HG03571 (cell line): ENCODE results near the gene CLN6.
"Not testable (repeated sequence)": the region's sequence is repeated elsewhere in the genome, so short reads cannot be mapped to it uniquely, and the experiment has no call there.

Source experiments
- ATAC-seq: cut with Tn5 transposase; IDR thresholded peaks from one replicate; pipeline ENCODE4 v1.9.1; 2021; ENCODE audit not compliant: unreplicated experiment

Gene CLN6

DNA sequence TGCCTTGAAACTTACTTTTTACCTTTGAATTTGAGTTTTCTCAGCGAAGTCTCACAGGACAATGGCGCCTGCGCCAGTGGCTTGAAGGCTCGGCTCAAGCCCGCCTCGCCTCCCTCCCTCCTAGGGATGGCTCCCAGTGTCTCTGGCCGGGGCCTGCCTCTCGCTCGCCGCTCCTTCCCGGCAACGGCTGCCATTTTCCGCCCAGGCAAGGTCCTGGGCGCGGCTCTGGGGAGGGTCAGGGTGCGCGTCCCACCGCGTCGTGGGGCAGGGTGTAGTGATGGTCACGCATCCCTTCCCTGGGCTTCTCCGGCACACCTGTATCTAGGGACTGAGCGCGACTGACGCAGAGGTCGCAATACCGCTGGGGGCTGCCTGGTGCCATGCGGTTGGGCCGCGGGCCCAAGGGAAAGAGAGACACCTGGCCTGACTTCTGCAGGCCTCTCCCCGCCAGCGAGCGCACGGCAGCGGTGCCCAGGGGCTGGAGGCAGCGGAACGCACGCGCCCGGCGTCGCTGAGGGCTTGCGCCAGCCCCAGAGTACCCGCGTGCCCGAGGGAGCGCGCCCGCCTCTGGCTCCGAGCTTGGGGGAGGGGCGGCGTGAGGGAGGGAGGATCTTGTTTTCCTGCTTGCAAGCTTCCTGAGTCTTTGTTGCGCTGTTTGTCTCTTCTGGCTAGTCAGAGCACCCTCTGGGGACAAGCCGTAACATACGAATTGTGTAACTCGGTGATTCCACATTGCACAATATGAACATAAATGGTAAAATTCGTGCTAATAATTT, 27.3 kb upstream of the CLN6 start:
- no peak for ATAC-seq

DNA sequence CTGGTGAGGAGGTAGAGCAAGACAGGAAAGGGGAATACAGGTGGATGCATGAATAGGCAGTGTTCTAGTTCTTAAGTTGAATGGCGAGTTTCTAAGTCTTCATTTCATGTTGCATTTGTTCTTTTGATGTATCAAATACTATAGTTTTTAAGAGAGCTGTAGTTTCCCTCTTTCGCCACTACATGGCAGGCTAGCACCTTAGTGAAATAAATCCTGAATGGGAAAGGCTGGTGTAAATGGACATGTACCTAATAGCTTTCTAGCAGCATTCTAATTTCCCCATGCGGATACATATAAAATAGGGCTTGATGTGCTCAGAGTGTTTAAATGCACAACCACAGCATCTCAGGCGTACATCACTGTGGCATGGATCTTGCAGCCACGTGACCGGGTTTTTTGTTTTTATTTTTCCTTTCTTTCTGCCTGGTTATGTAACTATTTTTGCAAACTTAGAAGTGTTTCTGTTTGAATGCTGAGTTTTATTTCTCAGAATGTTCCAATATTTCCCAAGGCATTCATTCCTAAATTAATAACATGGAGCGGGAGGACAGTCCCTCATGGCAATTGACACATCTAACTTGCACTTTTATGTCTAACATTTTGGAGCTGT, 23.5 kb upstream of the CLN6 start:
- ATAC-seq = no peak

DNA sequence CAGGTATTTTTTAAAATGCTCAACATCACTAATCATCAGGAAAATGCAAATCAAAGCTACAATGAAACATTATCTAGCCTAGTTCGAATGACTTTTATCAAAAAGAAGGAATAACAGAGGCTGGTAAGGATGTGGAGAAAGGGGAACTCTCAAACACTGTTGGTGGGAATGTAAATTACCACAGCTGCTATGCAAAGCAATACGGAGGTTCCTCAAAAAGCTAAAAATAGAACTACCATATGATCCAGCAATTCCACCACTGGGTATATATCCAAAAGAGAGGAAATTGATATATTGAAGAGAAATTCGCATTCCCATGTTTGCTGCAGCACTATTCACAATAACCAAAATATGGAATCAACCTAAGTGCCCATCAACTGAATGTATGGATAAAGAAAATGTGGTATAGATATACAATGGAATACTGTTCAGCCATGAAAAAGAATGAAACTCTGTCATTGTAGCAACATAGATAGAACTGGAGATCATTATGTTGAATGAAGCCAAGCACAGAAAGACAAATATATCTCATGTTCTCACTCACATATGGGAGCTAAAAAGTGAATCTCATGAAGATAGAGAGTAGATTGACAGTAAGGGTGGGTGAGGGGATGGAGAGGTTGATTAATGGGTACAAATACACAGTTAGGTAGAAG, 19.7 kb upstream of the CLN6 start:
- ATAC-seq = no peak

DNA sequence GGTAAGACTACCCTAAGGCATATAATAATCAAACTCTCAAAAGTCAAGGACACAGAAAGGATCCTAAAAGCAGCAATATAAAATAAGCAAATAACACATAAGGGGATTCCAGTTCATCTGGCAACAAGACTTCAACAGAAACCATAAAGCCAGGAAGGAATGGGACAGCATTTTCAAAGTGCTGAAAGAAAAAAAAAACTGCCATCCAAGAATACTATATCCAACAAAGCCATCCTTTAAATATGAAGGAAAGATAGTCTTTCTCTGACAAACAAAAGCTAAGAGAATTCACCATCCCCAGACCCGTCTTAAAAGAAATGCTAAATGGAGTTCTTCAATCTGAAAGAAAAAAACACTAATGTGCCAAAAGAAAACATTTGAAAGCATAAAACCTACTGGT, 14.7 kb upstream of the CLN6 start:
- no peak for ATAC-seq

DNA sequence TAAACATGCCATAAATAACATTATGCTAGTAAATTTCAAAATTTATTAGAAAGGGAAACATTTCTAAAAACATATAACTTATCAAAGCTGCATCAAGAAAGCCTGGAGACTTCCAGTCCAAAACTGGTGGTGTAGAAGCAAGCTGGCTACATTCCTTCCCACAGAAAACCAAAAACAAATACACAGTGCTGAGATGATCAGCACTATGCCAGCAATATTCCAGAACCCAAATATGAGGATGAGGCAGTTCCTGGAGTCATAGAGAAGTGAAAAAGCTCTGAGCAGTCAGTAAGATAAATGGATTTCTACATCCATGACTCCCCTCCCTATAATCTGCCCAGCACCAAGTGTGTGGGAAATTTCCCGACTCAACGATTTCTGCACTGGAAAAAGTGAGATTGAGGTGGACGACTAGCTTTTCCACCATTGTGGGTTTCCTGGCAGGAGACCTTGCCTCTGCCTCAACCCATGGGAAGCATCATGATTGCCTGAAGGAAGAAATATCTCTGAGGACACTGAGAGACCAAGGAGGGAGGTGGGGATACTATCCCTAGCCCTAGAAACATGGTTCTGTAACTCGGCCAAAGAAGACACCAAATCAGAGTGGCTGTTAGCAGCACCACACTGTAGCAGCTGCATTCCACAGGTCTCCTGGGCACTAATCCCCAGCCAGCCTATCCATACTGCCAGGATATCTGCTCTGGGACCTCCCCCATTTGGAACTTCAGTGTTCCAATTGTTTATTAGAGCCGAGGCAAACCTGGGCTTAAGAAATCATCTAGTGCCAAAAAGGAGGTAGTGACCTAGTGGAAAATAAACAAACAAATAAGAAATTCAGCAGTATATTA, 11.8 kb upstream of the CLN6 start:
- no peak for ATAC-seq

DNA sequence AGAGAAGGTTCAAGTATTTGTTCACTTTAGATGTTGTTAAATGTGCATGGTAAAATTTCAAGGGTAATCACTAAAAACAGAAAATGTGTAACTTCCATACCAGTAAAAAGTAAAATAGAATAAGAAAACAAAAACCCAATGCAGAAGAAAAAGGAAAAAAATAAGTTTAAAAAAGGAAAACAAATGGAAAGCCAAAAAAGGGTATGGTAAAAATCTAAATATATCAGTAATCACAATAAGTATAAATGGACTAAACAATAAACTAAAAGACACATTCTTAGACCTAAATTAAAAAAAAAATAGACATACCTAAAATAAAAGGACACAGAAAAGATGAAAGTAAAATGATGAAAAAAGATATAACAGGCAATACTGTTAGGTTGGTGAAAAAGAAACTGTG, 9.5 kb upstream of the CLN6 start:
- no peak for ATAC-seq

DNA sequence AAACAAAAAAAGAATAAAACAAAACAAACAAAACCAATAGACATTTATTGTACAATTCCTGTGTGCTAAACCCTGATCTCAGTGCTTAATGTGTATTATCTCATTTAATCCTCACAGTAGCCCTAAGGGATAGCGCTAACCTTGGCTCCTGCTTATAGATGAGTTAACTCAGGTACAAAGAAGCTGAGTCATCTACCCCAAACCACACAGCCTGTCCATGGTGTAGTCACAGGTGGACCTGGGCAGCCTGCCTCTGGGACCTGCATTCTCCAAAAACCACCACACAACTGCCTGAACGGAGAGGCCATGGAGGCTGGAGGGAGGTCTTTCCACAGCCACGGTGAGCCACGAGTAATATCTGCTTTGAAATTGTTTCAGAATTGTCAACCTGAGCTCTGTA, 5.5 kb upstream of the CLN6 start:
- no peak for ATAC-seq

DNA sequence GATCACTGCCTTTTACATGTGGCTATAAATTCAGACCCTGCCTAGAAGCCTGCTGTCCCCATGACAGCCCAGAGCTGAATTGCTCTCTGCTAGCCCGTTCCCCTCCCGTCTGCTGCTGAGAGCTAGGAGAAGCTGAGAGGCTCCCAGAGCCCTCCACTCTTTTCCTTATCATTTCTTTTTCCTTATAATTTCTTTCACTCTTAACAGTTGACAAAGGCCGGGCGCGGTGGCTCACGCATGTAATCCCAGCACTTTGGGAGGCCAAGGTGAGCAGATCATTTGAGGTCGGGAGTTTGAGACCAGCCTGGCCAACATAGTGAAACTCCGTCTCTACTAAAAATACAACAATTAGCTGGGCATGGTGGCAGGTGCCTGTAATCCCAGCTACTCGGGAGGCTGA, 5.0 kb upstream of the CLN6 start:
- ATAC-seq = not testable (repeated sequence)

DNA sequence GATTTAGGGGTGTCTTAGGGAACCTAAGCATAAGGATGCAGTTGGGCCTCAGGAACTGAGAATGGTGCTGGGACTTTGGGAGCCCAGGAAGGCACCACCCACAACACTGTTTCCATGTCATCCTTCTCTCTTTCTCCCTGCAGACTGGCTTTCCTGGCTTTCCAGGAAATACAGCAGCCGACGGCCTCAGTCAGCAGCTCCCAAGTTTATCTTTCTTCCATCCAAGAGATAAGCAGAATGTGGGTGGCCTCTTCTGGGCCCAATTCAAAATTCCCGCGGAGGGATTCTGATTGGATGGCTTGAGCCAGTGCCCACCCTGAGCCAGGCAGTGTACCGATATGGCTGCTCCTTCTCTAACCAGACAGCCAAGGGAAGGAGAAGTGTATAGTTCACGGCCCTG, 4.5 kb upstream of the CLN6 start:
- ATAC-seq = no peak

DNA sequence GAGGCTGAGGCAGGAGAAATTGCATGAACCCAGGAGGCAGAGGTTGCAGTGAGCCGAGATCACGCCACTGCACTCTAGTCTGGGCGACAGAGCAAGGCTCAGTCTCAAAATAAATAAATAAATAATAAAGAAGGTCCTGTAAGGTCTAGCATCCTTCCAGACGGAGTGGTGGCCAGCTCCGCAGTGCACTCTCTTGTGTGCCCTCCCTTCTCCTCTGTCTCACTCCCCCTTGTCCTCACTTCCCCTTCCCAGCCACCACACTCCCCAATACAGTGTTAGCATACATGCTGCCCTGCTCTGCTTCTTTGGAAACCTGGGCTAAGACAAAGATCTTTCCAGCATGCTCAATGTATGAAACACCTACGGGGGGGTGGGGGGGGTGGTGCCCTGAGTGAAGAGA, 3.4 kb upstream of the CLN6 start:
- no peak for ATAC-seq

DNA sequence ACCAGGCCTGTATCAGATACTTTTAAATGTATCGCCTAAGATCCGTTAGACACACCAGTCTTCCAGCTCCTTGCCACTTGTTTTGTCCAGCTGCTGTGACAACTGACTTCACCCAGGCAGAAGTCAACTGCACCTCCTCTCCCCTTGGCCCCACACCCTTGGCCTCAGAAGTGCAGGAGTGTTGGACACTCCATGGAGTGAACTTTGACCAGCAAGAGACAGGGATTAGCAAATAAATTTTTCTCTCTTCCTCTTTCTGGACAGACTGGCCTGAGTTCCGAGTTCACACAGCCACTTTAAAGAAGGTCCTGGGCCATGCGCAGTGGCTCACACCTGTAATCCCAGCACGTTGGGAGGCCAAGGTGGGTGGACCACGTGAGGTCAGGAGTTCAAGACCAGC, 2.9 kb upstream of the CLN6 start:
- no peak for ATAC-seq

DNA sequence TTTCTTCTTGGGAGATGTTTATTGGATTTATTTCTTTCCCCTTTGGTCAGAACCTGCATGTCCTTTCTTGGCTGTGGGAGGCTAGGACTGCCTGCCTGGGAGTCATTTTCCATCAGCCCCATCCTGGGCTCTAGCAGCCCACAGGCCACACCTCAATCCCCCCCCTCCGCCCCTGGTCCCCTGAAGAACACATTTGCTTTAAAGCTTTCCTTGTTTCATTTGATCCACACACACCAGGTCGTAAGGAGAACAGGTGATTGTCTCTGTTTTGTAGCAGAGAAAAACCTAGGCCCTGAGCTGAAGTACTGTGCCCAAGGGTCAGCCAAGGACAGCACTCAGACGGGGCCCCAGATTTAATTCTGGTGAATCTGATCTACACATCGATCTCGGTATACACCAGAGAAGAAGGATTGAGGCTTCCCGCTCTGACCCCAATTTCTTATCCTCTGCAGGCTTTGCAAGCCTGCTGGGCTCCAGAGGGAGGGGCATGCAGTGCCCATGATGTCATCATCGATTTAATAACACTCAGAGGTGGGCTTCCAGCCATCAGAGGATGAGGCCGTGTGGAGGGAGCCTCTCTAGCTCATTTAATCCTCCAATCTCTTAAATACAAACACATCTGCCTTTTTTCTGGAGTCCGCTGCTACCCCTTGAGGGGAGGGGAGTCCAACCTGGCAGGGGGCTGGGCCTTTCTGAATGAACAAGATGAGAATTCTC, 1.7 kb upstream of the CLN6 start:
- ATAC-seq = no peak

DNA sequence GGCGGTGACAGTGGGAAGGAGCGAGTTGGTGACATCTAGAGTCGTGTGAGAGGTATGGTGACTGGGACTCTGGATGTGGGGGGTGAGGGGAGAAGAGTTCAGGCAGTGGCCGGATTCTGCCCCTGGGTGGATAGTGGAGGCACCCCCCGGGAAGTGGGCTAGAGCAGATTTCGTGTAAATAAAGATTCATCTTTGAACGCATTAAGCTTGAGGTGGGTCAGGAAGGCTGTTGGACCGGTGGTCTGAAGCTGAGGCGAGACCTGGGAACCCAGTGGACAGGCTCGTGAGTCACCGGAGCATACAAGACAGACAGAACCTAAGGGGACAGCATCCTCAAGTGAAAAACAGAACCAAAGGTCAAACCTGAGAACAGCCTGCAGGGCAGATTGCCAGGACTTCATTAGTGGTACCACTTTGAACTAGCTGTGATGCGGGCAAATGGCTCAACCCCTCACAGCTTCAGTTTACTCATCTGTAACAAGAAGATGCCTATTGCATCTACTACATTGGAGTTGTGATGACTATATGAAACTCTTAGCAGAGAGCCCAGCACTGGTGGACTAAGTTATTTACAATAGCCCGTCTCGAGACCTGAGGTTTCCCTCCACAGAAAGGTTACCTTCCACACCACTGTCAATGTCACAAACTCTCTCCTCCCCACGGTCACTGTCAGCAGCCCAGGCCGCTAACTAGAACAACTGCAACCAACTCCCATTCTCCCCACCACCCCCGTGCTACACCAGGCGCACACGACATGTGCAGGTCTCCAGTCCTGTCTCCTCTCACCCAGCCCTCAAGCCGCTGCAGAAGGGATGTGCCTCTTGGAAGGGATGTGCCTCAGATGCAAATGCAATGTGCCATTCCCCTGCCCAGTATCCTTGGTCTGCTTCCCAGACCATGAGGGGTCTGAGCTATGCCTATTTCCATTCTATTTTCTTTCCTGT, 901 bp upstream of the CLN6 start:
- ATAC-seq = no peak

DNA sequence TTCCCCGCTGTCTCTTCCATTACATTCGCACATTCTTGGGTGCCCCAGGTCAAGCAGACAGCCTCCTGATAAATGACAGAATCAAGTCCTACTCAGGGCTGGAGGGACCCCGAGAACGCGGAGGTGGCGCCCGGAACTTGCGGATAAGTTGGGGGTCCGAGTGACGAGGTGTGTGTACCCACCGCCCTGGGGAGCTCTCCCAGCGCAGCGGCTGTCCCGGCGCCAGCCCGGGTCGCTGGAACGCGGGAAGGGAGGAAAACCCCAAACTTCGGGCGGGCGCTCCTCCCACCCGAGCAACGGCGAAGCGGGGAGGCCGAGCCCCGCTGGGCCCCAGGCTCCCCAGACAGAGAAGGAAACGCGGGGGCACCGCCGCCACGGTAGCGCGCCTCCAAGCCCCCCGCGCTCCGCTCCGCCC, 550 bp downstream of the CLN6 start:
- peak; percentile 4 for ATAC-seq

DNA sequence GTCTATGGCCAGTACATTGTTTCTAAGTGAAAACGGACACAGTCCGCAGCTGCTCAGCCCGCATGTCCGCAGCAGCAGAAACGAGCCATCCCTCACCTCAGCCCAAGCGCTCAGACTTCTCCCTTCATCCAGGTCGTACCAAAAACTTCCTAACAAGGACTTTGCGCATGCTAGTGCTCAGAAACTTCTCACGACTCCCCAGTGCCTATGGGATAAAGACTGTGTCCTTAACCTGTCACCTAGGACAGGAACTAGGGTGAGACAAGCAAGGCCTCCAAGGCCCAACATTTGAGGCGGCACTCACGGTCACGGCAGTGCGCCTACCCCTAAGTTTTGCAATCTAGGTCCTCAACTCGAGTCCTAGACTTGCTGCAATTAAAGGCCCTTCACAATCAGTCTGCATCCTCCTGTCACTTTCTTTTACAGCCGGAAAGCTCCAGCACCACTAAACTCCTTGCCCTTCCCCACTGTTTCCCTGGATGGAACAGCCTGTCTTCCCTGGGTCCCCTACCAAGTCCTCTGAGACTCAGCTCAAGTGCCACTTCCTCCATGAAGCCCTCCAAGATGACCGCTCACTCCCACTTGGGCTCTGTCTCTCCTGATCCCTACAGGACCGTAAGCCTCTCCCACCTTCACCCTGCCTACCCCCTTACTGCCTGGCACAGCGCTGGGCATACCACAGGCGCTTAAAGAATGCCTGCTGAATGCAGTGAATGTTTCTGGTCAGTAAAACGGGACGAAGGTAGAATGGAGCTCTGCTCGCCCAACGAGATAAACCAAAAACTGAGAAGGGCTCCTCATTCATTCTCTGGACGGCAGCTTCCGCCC, 1.2 kb downstream of the CLN6 start:
- ATAC-seq = no peak

DNA sequence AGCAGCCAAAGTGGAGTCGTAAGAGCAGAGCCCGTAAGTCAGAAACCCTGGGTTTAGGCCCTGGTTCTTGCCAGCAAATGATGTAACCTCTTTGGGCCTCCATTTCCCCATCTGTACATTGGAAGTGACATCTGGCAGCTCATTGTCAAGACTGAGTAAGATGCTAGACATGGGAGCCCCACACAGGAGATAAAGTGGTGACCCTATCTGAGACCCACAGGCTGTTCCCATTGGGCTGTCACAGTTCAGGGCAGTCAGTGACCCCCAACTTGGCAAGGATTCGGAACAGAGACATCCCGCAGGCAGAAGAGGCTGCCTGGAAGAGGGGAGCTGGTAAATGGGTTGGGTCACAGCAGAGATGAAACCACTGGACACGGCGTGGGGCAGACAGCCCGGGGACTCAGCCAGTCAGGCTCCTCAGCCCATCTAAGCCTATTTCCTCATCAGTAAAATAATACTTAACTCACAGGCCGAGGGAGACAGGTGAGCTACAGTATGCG, 1.8 kb downstream of the CLN6 start:
- no peak for ATAC-seq

DNA sequence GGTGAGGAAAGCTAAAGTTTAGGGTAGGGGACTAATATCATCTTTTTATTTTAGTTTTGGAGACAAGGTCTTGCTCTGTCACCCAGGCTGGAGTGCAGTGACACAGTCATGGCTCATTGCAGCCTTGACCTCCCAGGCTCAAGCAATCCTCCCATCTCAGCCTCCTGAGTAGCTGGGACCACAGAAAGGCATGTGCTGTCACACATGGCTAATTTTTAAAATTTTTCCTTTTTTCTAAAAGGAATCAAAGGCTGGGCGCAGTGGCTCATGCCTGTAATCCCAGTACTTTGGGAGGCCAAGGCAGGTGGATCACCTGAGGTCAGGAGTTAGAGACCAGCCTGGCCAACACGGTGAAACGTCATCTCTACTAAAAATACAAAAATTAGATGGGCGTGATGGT, 4.1 kb downstream of the CLN6 start:
- not testable (repeated sequence) for ATAC-seq

DNA sequence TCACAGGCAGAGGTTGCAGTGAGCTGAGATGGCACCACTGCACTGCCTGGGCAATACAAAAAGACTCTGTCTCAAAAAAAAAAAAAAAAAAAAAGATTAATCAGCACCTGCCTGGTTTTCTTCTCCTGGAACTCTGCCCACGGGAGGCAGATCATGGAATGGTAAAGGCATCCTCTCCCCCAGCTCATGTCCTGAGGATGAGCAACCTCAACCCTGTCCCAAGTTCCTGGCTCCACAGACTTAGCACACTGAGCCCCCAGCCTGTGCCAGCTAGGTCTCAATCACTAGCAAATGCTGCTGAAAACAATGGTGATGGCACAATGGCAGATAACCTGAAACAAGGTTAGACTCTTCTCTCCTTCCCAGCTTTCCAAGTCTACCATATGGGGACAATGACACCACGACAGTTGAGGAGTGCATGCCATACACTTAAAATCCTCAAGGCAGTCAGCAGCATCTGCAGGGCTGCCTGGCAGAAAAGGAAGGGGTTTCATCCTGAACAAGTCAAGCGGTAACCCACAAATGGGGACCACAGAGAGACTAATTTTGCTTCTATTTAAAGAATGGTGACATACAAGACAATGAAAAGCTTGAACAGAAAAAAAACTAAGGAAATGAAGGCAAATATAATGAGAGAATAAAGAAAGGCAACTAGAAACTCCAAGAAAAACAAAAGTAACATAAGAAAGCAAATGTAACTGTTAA, 4.8 kb downstream of the CLN6 start:
- no peak for ATAC-seq
